Stimulated activated CD8-positive, alpha-beta memory T cell treated with anti-CD3 and anti-CD28 coated beads, Interleukin-4, amount 100 ng/mL, for 48 hours (primary cell): Measurements from ENCODE around the gene CTNNA1.
"Not testable (repeated sequence)": the region's sequence is repeated elsewhere in the genome, so short reads cannot be mapped to it uniquely, and the experiment has no call there.

ENCODE experiments used
- DNase-seq: peaks from one replicate; pipeline ENCODE4 v3.0.0-alpha.2; 2020

The CTNNA1 gene

DNA sequence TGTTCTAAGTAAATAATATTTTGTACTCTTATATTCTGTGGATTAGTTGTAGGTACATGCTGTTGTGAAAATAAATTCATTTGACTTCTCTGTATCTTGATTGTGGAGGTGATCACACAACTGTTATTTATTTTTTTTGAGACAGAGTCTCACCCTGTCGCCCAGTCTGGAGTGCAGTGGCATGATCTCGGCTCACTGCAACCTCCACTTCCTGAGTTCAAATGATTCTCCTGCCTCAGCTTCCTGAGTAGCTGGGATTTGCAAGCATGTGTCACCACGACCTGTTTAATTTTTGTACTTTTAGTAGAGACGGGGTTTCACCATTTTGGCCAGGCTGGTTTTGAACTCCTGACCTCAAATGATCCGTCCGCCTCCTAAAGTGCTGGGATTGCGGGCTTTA, 7.9 kb downstream of the CTNNA1 start:
- DNase-seq = not testable (repeated sequence)

DNA sequence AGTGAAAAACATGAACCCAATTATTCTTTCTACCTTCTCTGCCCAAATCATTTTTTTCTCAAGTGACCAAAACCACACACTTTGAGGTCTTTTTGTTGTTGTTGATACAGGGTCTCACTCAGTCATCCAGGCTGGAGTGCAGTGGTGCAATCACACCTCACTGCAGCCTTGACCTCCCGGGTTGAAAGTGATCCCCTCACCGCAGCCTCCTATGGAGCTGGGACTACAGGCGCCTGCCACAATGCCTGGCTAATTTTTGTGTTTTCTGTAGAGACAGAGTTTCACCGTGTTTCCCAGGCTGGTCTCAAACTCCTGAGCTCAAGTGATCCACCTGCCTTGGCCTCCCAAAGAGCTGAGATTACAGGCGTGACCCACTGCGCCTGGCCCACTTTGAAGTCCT, 8.4 kb downstream of the CTNNA1 start:
- DNase-seq = not testable (repeated sequence)

DNA sequence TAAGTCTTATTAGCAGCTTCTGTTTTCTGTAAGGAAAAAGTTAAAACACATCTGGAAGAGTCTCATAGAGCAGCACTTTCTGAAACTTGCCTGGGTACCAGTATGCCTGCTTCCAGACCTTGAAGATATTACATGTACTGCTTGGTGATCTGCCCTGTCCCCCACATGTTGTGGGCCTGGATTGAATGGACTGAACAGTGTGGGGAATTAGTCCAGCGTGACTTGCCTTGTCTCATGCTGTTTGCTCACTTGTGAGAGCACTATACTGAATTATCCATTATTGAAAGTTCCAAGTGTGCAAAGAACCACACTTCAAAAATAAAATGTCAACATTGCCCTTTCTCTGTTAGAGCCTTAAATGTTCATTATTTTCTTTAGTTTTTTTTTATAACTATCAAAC, 8.9 kb downstream of the CTNNA1 start:
- no peak for DNase-seq

DNA sequence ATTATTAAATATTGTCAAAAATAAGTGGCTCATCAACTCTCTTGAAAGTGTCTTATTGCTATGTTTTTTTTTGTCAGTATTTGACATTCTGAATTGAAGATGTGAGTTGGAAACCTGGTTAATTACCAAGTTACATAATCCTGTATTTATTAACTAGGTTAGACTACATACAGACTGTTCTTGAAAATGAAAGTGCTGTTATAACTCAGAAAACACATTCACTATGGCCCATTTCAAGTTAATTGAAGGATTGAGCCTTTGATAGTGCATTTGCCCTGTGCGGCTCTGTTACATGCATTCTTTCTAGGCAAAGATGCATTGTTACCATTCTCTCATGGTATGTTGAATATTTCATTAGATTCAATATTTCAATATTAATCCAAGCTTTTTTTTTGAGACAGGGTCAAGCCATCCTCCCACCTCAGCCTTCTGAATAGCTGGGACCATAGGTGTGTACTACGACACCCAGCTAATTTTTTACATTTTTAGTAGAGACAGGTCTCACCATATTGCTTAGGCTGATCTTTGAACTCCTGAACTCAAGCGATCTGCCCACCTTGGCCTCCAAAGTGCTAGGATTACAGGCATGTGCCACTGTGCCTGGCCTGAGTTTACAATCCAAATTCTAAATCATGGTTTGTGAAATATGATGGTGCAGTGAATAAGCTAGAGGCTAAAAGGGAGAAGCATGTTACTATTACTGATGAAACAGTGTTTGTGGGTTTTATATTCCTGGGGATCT, 10.0 kb downstream of the CTNNA1 start:
- DNase-seq = no peak

DNA sequence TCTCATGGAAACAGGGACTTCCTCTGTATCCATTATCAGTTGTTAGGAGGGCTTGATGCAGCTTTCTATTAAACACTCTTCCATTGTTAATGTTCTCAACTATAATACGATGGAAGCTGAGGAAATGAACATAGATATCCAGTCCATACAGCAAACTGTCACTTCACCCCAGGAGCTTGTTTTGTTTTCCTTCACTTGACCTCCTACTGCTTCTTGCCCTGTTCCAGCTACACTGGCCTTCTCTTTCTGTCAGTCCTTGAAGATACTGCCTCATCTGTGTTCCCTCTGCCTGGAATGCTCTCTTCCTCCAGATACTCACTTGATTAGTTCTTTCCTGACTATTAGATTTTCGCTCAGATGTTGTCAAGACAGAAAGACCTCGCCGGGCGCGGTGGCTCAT, 17.1 kb downstream of the CTNNA1 start:
- no peak for DNase-seq

DNA sequence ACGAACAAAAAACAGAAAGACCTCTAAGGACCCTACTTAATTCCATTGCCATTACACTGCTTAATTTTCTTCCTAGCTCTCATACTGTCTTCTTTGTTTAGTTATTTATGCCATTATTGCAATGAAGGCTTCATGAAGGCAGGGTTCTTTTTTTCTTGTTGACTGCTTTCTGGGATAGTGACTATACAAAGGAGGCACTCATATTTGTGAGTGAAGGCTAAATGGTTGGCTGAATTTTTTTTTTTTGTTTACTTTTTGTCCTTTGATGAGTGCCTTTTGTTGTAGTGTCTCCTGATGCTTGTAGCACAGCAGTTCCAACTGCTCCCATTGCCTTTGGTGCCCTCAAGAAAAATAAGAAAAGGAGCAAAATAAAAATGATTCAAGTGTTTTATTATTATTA, 17.8 kb downstream of the CTNNA1 start:
- DNase-seq = no peak

DNA sequence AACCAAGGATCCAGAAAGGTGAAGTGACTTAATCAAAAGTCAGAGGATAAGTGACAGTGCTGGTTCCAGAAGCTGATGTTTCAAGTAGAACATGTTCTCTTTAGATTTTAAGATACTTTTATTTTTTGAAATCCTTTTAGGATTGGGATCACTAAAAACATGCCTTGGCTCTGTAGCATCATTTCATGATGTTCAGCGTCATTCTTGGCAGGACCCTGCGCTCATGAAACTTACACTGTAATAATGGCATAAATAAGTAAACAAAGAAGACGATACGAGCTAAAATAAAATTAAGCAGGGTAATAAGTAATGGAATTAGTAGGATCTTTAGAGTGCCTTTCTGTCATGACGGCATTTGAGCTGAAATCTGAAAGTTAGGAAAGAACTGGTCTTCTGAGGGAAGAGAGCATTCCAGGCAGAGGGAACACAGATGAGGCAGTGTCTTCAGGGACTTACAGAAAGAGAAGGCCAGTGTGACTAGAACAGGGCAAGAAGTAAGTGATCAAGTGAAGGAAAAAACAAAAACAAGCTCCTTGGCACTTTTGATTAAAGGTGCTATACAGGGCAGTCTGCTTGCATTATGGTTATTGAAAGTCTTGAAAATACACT, 19.9 kb downstream of the CTNNA1 start:
- no peak for DNase-seq

DNA sequence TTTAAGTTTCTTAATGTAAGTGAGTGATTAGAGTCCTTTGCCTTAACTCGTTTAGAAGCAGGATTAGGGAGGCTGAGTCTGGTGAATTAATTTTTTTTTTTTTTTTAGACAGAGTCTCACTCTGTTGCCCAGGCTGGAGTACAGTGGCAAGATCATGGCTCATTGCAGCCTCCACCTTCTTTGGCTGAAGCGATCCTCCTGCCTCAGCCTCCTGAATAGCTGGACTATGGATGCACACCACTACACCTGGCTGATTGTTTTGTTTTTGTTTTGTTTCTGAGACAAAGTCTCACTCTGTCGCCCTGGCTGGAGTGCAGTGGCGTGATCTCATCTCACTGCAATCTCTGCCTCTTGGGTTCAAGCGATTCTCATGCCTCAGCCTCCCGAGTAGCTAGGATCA, 20.4 kb downstream of the CTNNA1 start:
- not testable (repeated sequence) for DNase-seq

DNA sequence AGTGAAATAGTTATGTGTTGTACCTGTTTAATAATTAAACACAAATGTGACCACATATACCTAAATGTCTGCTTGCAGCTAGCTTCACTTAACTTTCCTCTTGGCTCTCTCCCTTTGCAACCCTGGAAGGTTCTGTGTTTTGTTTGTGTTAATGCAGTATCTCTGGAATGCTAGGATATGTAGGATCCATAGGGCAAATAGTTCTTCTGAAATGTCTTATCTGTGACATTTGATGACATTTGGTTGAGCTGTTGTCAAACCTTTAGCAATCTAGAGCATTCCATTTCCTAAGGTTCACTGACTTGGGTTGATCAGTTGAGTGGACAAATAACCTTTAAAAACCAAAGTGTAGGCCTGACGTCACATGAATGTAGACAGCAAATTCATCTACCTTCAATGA, 21.8 kb downstream of the CTNNA1 start:
- DNase-seq = no peak

DNA sequence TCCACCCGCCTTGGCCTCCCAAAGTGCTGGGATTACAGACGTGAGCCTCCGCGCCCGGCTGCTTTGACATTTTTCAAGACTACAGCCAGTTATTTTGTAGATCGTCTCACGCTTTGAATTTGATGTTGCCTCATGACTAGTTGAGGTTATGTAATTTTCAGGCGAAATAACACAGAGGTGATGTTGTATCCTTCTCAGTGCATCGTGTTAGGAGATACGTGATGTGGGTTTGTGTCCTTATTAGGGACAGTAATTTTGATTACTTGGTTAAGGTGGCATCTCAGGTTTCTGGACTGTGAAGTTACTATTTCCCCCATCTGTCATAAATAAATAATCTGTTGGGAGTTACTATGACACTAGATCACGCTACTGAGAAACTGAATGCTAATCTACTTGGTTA, 25.0 kb downstream of the CTNNA1 start:
- DNase-seq = no peak

DNA sequence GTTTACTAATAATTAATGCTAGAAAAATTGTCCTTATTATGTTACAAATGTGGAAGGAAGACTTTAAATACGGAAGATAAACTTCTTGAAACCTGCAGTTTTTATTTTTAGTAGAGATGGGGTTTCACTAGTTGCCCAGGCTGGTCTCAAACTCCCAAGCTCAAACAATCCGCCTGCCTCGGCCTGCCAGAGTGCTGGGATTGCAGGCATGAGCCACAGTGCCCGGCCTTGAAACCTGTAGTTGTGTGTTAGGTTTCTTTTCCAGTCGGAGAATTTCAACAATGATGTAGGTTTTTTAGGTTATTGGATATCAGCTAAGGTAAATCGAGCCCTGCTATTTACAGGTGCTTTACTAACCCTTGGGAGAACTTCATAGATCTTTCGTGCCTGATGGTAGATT, 30.8 kb downstream of the CTNNA1 start:
- DNase-seq = no peak

DNA sequence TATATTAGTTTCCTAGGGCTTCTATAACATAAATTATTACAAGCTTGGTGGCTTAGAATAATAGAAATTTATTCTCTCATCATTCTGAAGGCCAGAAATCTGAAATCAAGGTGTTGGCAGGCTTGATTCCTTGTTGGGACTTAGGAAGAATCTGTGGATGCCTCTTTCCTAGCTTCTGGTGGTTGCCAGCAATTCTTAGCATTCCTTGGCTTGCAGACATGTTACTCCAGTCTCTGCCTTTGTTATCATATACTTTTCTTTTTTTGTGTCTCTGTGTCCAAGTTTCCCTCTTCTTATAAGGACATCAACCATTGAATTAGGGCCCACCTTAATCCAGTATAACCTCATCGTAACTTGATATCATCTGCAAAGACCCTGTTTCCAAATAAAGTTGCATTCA, 31.4 kb downstream of the CTNNA1 start:
- DNase-seq = no peak

DNA sequence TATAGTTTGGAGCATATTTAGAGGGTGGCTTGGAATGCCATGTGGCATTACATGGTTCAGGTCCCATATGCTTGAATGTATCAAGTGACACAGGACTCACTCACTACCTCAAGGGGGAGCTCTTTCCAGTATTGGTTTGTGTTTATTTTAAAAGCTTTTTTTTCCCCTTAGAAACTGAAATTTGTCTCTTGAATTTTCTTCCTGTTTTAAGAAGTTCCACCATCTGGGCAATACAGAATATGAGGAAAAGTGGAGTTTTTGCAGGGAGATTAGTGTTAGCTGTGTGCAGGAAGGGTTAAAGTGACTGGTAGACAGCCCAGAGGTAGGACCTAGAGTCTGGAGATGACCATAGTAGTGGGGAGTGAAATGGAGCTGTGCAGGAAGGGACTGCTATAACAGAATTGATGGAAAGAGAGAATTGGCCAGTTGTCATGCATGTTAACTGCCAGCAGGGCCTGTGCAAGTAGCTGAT, 36.6 kb downstream of the CTNNA1 start:
- DNase-seq = no peak

DNA sequence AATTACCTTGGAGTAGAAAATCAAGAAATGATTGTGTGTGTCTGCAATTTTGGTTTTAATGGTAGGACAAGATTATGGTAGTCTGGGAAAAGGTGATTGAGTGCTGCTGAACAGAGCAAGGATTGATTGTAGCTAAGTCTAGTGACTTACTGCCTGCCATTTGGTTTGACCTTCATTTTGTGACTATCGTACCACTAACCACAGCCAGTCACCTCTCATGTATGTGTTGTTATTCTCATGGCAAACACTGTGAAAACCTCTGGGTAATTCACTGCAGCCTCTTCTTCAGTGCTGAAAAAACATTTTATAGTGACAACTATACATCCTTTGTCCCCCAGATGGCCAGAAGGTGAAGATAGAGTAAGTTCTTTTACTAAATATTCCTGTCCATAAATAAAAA, 37.5 kb downstream of the CTNNA1 start:
- no peak for DNase-seq

DNA sequence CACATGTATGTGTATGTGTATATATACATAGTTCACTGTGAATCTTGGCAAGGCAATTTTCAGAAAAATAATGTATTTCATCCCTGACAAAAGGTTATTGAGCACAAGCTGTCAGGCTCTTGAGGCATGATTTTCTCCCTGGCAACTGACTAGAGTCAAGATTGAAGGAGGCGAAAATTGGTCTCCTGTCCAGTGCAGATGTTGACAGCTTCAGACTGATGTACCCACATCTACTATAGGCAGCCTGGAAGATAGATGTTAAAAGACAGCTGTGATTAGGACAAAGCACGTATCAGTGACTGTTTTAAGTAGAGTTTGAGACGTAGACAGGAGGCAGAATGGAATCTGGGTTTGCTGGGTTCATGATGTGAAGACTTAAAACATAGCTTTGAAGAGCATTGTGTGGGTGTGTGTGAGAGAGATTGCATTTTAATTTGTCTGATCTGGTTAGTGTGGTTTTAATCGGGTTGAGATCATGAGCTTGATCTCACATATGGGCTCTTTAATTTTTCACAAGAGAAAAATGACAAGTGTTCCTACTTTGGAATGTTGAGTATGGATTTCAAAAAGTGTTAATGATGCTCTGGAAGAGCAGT, 39.1 kb downstream of the CTNNA1 start:
- DNase-seq = no peak

DNA sequence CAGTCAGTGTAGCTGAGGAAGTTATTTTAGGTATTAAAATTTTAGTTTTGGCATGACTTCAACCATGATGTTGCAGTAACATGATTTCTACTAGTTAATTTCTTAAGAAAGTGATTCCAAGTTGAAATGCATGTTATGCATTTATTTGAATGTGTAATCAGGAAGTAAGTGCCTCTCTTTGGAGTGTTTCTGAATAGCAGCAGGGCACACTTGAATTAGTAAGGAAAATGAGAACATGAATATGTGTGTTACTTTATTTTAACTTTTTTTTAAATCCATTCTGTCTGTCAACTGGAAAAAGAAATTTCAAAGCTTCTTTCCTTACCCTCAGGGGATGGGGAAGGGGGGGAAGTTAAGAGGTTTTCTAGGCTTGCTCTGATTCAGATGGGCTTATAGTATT, 40.4 kb downstream of the CTNNA1 start:
- no peak for DNase-seq

DNA sequence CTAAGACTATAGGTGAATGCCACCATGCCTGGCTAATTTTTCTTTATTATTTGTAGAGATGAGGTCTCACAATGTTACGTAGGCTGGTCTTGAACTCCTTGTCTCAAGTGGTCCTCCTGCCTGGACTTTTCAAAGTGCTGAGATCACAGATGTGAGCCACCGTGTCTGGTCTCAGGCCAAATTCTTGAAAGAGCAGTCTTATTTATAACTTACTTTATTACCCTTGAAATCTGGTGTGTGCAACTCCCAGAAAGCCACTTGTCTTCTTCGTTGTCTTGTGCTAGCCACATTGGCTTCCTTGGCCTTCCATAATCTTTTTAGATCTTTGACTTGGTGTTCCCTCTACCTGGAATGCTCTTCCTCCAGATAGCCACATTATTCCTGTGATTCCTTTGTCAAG, 50.1 kb downstream of the CTNNA1 start:
- DNase-seq = no peak

DNA sequence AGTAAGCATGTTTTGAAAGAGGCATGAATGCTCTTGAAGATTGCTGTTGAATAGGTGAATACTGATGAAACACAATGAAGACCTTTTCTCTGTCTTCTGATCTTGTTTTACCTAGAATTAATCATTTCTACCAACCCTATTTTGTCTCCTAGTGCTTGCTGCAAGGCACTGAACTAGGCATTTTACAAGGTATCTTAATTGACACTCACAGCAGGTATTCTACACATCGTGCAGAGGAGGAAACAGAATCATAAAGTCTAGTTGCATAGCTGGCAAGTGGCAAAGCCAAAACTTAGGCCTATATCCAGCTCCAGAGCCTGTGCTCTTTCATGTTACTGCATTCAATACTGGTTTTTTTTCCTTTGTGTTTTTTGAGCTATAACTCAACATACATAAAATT, 50.7 kb downstream of the CTNNA1 start:
- no peak for DNase-seq

DNA sequence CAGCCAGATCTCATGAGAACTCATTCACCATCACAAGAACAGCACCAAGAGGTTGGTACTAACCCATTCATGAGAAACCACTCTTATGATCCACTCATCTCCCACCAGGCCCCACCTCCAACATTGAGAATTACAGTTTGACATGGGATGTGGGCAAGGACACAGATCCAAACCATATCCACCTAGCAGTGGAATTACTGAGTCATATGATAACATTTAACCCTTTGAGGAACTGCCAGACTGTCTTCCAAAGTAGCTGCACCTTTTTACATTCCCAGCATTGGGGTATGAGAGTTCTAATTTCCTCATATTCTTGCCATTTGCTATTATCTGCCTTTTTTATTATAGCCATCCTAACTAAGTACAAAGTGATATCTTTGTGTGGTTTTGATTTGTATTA, 51.9 kb downstream of the CTNNA1 start:
- DNase-seq = no peak

DNA sequence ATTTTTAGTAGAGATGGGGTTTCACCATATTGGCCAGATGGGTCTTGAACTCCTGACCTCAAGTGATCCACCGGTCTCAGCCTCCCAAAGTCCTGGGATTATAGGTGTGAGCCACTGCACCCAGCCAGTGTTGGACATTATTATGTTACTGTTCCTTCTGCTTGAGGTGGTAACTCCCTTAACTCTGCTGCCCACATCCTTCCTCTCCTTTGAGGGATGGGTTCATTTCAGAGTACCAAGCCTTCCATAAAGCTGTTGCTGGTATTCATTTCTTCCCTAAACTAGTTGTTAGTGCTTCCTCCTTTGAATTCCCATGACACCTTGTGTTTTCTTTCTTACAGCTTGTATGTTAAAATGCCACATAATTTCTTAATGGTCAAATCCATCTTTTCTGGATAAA, 54.0 kb downstream of the CTNNA1 start:
- DNase-seq = no peak

DNA sequence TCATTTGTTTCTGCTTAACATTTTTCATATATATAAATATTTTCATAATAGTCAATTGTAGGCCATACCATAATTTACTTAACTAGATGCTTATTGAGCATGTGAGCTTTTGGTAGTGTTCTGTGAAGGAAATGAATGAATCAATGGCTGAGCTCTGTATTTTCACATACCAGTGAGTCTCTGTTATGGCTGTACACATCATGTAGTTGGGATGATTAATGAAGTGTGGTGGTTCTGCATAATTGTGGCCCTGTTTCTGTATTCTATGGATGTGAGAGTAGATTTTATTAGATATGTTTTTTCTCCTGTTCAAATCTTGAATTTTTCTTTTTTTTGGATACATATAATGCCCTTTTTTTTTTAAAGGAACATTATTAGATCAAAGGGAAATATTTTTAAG, 56.2 kb downstream of the CTNNA1 start:
- no peak for DNase-seq

DNA sequence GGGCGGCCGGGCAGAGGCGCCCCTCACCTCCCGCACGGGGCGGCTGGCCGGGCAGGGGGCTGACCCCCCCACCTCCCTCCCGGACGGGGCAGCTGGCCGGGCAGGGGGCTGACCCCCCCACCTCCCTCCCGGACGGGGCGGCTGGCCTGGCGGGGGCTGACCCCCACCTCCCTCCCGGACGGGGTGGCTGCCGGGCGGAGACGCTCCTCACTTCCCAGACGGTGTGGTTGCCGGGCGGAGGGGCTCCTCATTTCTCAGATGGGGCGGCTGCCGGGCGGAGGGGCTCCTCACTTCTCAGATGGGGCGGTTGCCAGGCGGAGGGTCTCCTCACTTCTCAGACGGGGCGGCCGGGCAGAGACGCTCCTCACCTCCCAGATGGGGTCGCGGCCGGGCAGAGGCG, 57.6 kb downstream of the CTNNA1 start:
- DNase-seq = not testable (repeated sequence)

DNA sequence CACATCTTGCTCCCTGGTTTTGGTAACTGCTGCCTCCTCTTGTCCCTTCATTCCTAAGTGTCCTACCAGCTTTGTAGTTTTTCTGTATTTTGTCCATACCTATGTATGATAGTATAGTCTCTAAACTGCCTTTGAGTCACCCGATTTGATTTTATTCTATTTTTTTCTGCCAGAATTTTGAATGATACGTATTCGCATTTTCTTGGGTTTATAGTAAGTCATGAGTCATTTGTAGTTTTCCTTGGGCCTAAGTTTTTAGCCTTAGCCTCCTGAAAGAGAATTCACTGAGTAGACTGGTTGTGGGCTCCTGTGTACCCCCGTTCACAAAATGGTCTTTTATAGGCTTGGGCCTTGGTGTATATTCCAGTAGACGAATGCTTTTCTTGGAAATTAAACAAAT, 62.3 kb downstream of the CTNNA1 start:
- DNase-seq = no peak

DNA sequence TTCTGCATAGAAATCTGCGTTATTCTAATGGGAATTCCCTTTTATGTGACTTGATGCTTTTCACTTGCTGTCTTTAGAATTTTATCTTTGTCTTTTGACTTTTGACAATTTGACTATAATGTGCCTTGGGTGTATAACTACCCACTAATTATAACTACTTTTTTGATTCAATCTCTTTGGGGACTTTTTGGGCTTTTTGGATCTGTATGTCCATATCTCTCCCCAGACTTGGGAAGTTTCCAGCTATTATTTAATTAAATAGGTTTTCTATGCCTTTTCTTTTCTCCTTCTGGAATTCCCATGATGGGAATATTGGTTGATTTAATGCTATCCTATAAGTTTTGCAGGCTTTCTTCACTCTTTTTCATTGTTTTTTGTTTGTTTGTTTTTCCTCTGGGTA, 64.0 kb downstream of the CTNNA1 start:
- DNase-seq = no peak

DNA sequence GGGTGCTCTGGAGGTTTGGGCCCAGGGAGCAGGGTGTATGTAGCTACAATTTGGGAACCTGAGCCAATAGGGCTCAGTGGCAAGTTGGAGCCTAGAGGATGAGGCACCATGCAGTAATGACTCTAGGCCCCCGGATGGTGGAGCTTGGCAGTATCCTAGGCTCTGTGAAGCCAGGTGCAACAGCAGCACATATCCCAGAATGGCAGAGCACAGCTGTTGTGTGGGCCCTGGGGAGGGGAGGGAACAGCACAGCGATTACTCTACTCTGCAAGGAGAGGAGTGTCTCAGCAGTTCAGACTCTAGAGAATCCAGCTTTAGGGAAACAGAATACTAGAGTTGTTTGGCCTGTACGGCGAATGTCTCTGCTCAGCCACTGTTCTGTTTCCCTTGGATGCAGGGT, 65.9 kb downstream of the CTNNA1 start:
- DNase-seq = no peak
